HG03378 (cell line): ENCODE results near the gene SULT4A1.

Source experiments
- ATAC-seq: cut with Tn5 transposase; IDR thresholded peaks from one replicate; pipeline ENCODE4 v1.9.1; 2021; ENCODE audit warnings: mild to moderate bottlenecking, moderate library complexity; ENCODE audit not compliant: unreplicated experiment

The SULT4A1 gene

GRCh38 chr22:43828998-43829782 is 33.1 kb downstream of the SULT4A1 start:
- no peak for ATAC-seq

GRCh38 chr22:43828725-43828997 is 33.7 kb downstream of the SULT4A1 start:
- ATAC-seq: no peak

- ATAC-seq: no peak
Measured at GRCh38 chr22:43827926-43828724, 34.2 kb downstream of the SULT4A1 start.

GRCh38 chr22:43827003-43827735 is 35.1 kb downstream of the SULT4A1 start:
- ATAC-seq: no peak

- no peak for ATAC-seq
Measured at GRCh38 chr22:43826142-43827002, 35.9 kb downstream of the SULT4A1 start.

- ATAC-seq: no peak
Measured at GRCh38 chr22:43825651-43826050, 36.7 kb downstream of the SULT4A1 start.

GRCh38 chr22:43824724-43825420 is 37.4 kb downstream of the SULT4A1 start:
- no peak for ATAC-seq

- no peak for ATAC-seq
Measured at GRCh38 chr22:43823911-43824665, 38.2 kb downstream of the SULT4A1 start.

GRCh38 chr22:43823353-43823908 is 38.9 kb downstream of the SULT4A1 start:
- no peak for ATAC-seq

GRCh38 chr22:43821606-43822425 is 40.5 kb downstream of the SULT4A1 start:
- ATAC-seq: no peak

- ATAC-seq: no peak
Measured at GRCh38 chr22:43820651-43821305, 41.5 kb downstream of the SULT4A1 start.

GRCh38 chr22:43819931-43820640 is 42.2 kb downstream of the SULT4A1 start:
- no peak for ATAC-seq

- ATAC-seq: no peak
Measured at GRCh38 chr22:43819421-43819921, 42.8 kb downstream of the SULT4A1 start.

GRCh38 chr22:43818981-43819380 is 43.3 kb downstream of the SULT4A1 start:
- ATAC-seq: no peak

- ATAC-seq: no peak
Measured at GRCh38 chr22:43817402-43817801, 44.9 kb downstream of the SULT4A1 start.

- no peak for ATAC-seq
Measured at GRCh38 chr22:43814264-43814663, 48.0 kb downstream of the SULT4A1 start.

GRCh38 chr22:43812890-43813289 is 49.4 kb downstream of the SULT4A1 start:
- no peak for ATAC-seq
